HG03175 (cell line): ENCODE results near the gene MRPL20.
"Not testable (repeated sequence)": the region's sequence is repeated elsewhere in the genome, so short reads cannot be mapped to it uniquely, and the experiment has no call there.

ENCODE experiments used
- ATAC-seq: cut with Tn5 transposase; IDR thresholded peaks from one replicate; pipeline ENCODE4 v1.9.1; 2021; ENCODE audit warnings: mild to moderate bottlenecking, moderate library complexity; ENCODE audit not compliant: unreplicated experiment

Gene MRPL20

DNA sequence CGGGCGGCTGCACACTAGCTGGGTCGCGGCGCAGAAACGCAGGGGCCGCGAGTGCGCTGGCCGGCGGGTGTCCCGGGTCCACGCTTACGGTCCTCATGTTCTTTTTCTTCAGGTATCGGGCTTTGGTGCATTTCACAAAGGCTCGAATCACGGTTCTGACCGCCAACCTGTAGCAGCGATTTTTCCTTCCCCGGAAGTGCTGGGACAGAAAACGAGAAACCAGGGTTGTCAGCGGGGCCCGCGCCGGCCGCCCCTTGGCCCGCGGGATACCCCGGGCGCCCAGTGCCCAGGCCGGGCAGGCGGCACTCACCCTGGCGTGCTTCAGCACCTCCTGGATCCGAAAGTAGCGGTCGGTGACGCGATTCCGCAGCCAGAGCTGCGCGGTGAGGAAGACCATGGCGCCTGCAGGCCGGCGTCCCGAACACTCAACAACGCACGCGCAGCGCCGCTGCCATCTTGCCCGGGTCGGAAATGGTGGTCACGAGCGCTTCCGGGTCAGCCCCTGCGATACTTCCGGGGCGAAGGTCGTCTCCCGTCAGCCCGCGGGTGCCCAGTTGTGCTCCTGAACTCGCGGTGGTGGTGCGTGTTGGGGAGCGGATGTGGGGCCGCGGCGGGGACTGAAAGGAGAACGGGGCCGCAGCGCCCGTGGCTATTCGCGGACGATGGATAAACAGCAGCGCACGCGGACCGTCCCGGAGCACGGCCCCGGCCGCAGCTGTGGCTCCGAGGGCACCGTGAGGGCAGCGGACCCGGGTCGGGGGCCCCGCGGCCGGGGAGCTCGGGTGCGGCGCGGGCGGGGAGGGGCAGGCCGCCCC is at the start of gene MRPL20:
Gene MRPL20 (minus strand): TSS at position 473 of the 815 bp plus-strand sequence. CDS start 76 bp downstream, at position 397.
- ATAC-seq = peak; percentile 90

- not testable (repeated sequence) for ATAC-seq
These were observed 49.7 kb upstream of the MRPL20 start for GRCh38 chr1:1456683-1457255.

DNA sequence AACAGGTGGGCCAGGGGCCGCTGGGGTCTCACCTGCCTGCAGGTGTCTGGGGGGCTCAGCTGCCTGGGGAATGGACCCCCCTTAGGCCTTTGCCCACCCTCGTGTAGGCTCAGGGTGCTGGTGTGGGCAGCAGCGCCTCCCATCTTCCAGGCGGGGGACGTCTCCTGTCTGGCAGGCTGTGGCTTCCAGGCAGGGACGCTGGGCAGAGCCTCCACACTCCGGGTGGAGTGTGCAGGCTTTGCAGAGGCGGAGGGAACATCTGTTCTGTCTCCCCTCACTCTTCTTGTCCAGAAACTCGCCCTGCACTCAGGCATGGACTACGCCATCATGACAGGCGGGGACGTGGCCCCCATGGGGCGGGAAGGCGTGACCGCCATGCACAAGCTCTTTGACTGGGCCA is 48.8 kb upstream of the MRPL20 start:
- not testable (repeated sequence) for ATAC-seq

DNA sequence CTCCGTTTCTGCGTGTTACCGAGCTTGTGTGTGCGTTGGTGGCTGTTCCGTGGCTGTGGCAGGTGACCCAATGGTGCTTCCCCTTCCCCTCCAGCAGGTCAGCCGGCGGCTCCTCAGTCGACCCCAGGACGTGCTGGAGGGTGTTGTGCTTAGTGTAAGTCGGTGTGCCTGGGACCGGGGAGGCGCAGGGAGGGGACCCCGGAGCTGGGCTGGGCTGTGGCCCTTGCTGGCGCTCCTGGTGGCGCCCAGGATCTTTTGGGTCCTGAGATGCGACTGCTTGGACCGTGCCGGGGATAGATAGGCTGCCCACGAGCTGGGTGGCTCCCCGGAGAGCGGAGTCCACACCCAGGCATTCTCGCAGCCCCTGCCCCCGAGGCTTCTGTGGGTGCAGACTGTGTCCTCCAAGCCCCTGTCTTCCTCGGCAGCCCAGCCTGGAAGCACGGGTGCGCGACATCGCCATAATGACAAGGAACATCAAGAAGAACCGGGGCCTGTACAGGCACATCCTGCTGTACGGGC is 48.3 kb upstream of the MRPL20 start:
- ATAC-seq = no peak

GRCh38 chr1:1454286-1455056 is 47.4 kb upstream of the MRPL20 start:
- not testable (repeated sequence) for ATAC-seq

DNA sequence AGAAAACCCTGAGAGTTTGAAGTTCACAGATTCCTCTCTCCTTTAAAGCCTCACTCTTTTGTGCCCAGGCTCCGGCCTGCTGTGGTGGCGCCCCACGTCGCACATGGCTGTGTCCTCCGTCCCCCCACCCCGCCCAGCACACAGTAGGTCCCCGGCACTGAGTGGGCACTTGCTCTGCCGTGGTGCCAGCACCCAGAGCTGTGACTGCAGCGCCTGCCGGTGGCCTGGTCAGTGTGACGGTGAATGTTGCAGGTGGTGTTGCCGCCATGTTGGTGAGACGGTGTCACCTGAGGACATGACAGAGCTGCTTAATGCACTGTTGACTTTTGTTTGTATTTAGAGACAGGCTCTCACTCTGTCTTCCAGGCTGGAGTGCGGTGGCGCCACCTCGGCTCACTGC is 45.8 kb upstream of the MRPL20 start:
- ATAC-seq = no peak

DNA sequence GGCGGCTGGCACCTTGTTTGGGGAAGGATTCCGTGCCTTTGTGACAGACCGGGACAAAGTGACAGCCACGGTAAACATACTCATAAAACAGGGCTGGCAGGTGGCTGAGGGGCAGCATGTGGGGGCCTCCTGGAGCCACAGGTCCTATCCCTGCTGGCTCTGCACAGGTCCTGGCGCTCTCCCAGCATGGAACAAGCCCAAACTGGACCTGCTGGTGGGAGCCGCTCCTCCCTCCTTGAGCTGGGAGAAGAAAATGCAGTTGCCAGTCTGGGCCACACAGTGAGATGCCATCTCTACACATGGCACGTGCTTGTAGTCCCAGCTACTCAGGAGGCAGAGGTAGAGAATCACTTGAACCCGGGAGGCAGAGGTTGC is 45.3 kb upstream of the MRPL20 start:
- not testable (repeated sequence) for ATAC-seq

DNA sequence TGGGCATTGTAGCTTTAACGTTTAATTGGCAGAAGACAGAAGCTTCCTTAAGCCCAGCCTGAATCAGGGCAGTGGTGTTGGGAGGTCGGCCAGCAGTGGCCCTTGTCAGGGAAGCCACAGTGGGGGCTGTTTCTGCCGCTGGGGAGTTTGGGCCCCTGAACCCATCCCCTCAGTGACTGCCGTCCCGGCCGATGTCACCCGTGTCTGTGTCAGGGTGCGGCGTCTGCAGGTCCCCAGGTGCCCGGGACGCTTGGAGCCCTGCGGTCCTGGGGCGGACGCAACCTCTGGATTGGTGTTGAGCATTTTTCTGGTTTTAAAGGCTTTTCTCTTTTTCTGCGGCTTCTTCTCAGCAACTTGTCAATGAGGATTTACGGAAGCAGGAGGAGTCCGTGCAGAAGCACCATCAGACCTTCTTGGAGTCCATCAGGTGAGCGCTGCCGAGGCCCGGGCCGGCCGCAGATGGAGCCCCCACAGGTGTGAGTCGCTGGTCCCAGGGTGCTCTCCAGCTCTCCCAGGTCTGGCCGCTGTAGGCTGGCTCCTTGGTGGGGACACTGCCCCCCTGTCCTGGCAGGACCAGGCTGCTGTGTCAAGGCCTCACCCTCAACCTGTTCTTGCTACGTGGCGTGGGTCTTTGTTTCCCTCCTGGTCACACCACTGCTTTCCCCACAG is 44.7 kb upstream of the MRPL20 start:
- no peak for ATAC-seq

DNA sequence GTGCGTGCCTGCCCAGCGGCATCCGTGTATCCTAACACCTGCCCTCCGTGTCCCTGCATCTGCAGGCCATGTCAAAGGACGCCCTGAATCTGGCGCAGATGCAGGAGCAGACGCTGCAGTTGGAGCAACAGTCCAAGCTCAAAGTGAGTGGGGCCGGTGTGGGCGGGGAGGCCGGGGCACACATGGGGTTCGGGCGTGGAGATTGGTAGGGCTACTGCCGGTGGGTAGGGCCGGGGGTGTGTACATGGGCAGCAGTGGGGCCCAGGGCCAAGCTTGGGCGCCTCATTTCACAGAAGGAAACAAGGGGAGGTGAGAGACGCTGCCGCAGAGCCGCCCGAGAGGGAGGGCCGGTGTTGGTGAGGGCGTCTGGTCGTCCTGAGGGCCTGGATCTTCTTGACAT is 43.5 kb upstream of the MRPL20 start:
- ATAC-seq = not testable (repeated sequence)

GRCh38 chr1:1449099-1449739 is 42.1 kb upstream of the MRPL20 start, which contains the start of gene ATAD3C:
Gene ATAD3C, plus strand, starts transcription at chr1:1449689. Its CDS starts 995 bp downstream, at chr1:1450684.
- no peak for ATAC-seq

DNA sequence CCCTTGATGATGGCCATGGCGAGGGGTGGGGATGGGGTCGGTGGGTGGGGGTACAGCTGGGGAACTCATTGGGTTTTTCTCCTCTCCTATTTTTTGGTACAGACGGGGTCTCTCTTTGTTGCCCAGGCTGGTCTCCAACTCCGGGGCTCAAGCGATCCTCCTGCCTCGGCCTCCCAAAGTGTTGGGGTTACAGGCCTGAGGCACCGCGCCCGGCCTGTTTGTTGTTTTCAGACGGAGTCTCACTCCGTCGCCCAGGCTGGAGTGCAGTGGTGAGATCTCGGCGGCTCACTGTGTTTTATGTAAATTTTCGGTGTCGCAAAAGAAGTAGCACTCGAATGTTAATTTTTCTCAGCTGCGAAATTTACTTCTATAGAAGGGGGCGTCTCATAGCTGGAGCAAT is 39.5 kb upstream of the MRPL20 start:
- not testable (repeated sequence) for ATAC-seq

GRCh38 chr1:1442069-1442770 is 35.1 kb upstream of the MRPL20 start:
- ATAC-seq = no peak

GRCh38 chr1:1441002-1441888 is 34.2 kb upstream of the MRPL20 start:
- ATAC-seq = no peak

- no peak for ATAC-seq
These were observed 33.3 kb upstream of the MRPL20 start for GRCh38 chr1:1440262-1441001.

- no peak for ATAC-seq
These were observed 32.6 kb upstream of the MRPL20 start for GRCh38 chr1:1439546-1440261.

GRCh38 chr1:1438531-1439381 is 31.7 kb upstream of the MRPL20 start:
- no peak for ATAC-seq
